Astrocyte (in vitro differentiated cells and primary cell): ENCODE data around the gene HOXA4. TPM values are rescaled to one million over a fixed set of nuclear protein-coding genes. Genes with fewer than 3 reads are reported as not detected.
A peak's percentile ranks its signal among the peaks of the same experiment; 100 is the strongest.

ENCODE experiments used
- DNase-seq: peaks from one replicate; pipeline ENCODE4 v3.0.0-alpha.2; 2010; ENCODE audit warnings: low read depth
- FAIRE-seq: peaks from 2 replicates; lab custom pipeline; 2011; peaks lifted over from hg19 to GRCh38; lab: Jason Lieb, UNC
- H2AFZ ChIP-seq: 2 replicates; pipeline ENCODE4 v1.6.0; 2012; ENCODE audit warnings: low read depth, low read length, inconsistent platforms
- H3K27ac ChIP-seq: 2 replicates; pipeline ENCODE4 v1.5.1; 2011; ENCODE audit warnings: low read depth, low read length, inconsistent platforms
- H3K27me3 ChIP-seq: 2 replicates; pipeline ENCODE4 v1.6.0; 2011; ENCODE audit warnings: low read length, inconsistent platforms; ENCODE audit not compliant: insufficient read depth
- H3K36me3 ChIP-seq: 2 replicates; pipeline ENCODE4 v1.5.1; 2011; ENCODE audit warnings: low read length, inconsistent platforms; ENCODE audit not compliant: insufficient read depth
- H3K4me1 ChIP-seq: 2 replicates; pipeline ENCODE4 v1.5.1; 2011; ENCODE audit warnings: low read length, inconsistent platforms; ENCODE audit not compliant: insufficient read depth
- H3K4me2 ChIP-seq: 2 replicates; pipeline ENCODE4 v1.6.0; 2012; ENCODE audit warnings: low read length, inconsistent platforms
- H3K4me3 ChIP-seq: 2 replicates; pipeline ENCODE4 v1.5.1; 2011; ENCODE audit warnings: low read depth, mild to moderate bottlenecking, low read length, inconsistent platforms; ENCODE audit not compliant: insufficient read depth
- H3K79me2 ChIP-seq: 2 replicates; pipeline ENCODE4 v1.6.0; 2012; ENCODE audit warnings: mild to moderate bottlenecking, low read length, inconsistent platforms; ENCODE audit not compliant: insufficient read depth
- H3K9ac ChIP-seq: 2 replicates; pipeline ENCODE4 v1.6.0; 2012; ENCODE audit warnings: mild to moderate bottlenecking, low read length, inconsistent platforms
- H3K9me3 ChIP-seq: 2 replicates; pipeline ENCODE4 v1.5.1; 2012; ENCODE audit warnings: low read depth, mild to moderate bottlenecking, low read length, inconsistent platforms; ENCODE audit not compliant: insufficient read depth
- H4K20me1 ChIP-seq: 2 replicates; pipeline ENCODE4 v1.6.0; 2012; ENCODE audit warnings: low read length, inconsistent platforms; ENCODE audit not compliant: insufficient read depth
- H3K27ac Mint-ChIP-seq: one replicate; pipeline ENCODE4 v1.8.0; 2021; ENCODE audit warnings: mild to moderate bottlenecking, mixed read lengths; ENCODE audit not compliant: unreplicated experiment
- H3K27me3 Mint-ChIP-seq: one replicate; pipeline ENCODE4 v1.8.0; 2021; ENCODE audit warnings: low read depth, mixed read lengths; ENCODE audit not compliant: unreplicated experiment
- H3K36me3 Mint-ChIP-seq: one replicate; pipeline ENCODE4 v1.8.0; 2021; ENCODE audit warnings: low read depth, mixed read lengths; ENCODE audit not compliant: unreplicated experiment
- H3K4me1 Mint-ChIP-seq: one replicate; pipeline ENCODE4 v1.8.0; 2021; ENCODE audit warnings: low read depth, mixed read lengths; ENCODE audit not compliant: unreplicated experiment
- H3K4me3 Mint-ChIP-seq: one replicate; pipeline ENCODE4 v1.8.0; 2021; ENCODE audit warnings: mild to moderate bottlenecking, moderate library complexity, mixed read lengths; ENCODE audit not compliant: unreplicated experiment
- H3K9me3 Mint-ChIP-seq: one replicate; pipeline ENCODE4 v1.8.0; 2021; ENCODE audit warnings: mild to moderate bottlenecking, mixed read lengths; ENCODE audit not compliant: unreplicated experiment
- CTCF ChIP-seq: IDR thresholded peaks from 2 replicates; pipeline ENCODE4 v1.5.1; 2011; ENCODE audit warnings: low read depth, mild to moderate bottlenecking, inconsistent platforms, low read length, moderate library complexity; ENCODE audit not compliant: insufficient read depth
- EZH2 ChIP-seq: IDR thresholded peaks from 2 replicates; pipeline ENCODE4 v1.6.1; 2012; ENCODE audit warnings: mild to moderate bottlenecking, low read length, inconsistent platforms; ENCODE audit not compliant: insufficient read depth
- total RNA-seq: library from RNA; stranded (reverse); gene quantifications from 2 replicates; pipeline ENCODE4 v1.2.1, GENCODE V29; 2021

The HOXA4 gene
- total RNA-seq, 1 donor from 2014 or later, result not detected

- TF ChIP-seq EZH2, result peak; percentile 31
- no peak for TF ChIP-seq CTCF
- Mint-ChIP-seq H3K27me3 (peaks cover 84% of the 10 kb centered on the region), H3K27ac (peak overlapping the region; percentile 47), H3K4me1 (no peaks in the 10 kb centered on the region), H3K9me3 (peaks cover 33% of the 10 kb centered on the region), H3K4me3 (no peak overlapping the region), H3K36me3 (no peaks in the 10 kb centered on the region)
- no peak overlapping the region for H3K4me3 ChIP-seq
- H4K20me1 ChIP-seq, result no peaks in the 10 kb centered on the region
- no peak overlapping the region for H3K27ac ChIP-seq
- H3K27me3 ChIP-seq, result peaks cover 92% of the 10 kb centered on the region
- peaks cover 3% of the 10 kb centered on the region for H3K4me1 ChIP-seq
- no peak overlapping the region for H2AFZ ChIP-seq
- H3K9ac ChIP-seq, result no peak overlapping the region
- H3K36me3 ChIP-seq, result no peaks in the 10 kb centered on the region
- no peak for FAIRE-seq
- peaks cover 12% of the 10 kb centered on the region for H3K9me3 ChIP-seq
- no peak for DNase-seq
- no peaks in the 10 kb centered on the region for H3K79me2 ChIP-seq
- H3K4me2 ChIP-seq, result no peak overlapping the region
Observed at GRCh38 chr7:27158436-27159265, 28.1 kb upstream of the HOXA4 start.

- DNase-seq, result no peak
- Mint-ChIP-seq H3K27ac (peak overlapping the region; percentile 77), H3K36me3 (no peaks in the 10 kb centered on the region), H3K27me3 (peaks cover 83% of the 10 kb centered on the region), H3K4me1 (no peaks in the 10 kb centered on the region), H3K9me3 (peaks cover 38% of the 10 kb centered on the region), H3K4me3 (peak overlapping the region; percentile 10)
- Histone ChIP-seq H3K4me2 (no peak overlapping the region), H3K9me3 (peaks cover 12% of the 10 kb centered on the region), H3K4me1 (peaks cover 3% of the 10 kb centered on the region), H3K4me3 (no peak overlapping the region), H3K36me3 (no peaks in the 10 kb centered on the region), H3K27ac (no peak overlapping the region), H3K9ac (no peak overlapping the region), H2AFZ (no peak overlapping the region), H3K27me3 (peaks cover 92% of the 10 kb centered on the region), H4K20me1 (no peaks in the 10 kb centered on the region), H3K79me2 (no peaks in the 10 kb centered on the region)
- TF ChIP-seq EZH2, result peak; percentile 86
- no peak for TF ChIP-seq CTCF
- no peak for FAIRE-seq
Observed at GRCh38 chr7:27157702-27158431, 27.3 kb upstream of the HOXA4 start.
